ENCODE data around the gene PDE1A.

DNA sequence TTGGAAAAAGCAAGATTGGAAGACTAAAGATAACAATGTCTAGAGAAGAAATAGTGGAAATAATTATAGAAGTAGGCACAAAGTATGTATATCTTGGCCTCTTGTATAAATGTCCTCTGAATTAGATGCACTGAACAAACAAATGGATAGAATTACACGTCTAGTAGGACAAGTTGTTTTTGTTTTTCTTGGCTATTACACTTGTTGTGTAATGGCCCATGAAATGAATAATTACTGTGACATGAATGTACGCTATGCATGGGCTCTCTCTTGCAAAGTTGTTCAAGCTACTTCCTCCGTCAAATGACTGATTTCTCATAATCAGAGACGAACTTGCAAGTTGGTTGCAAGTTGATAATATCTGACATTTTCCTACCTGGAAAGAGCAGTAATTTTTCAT, 126.2 kb downstream of the PDE1A start:
- TF ChIP-seq, protein P1, sequence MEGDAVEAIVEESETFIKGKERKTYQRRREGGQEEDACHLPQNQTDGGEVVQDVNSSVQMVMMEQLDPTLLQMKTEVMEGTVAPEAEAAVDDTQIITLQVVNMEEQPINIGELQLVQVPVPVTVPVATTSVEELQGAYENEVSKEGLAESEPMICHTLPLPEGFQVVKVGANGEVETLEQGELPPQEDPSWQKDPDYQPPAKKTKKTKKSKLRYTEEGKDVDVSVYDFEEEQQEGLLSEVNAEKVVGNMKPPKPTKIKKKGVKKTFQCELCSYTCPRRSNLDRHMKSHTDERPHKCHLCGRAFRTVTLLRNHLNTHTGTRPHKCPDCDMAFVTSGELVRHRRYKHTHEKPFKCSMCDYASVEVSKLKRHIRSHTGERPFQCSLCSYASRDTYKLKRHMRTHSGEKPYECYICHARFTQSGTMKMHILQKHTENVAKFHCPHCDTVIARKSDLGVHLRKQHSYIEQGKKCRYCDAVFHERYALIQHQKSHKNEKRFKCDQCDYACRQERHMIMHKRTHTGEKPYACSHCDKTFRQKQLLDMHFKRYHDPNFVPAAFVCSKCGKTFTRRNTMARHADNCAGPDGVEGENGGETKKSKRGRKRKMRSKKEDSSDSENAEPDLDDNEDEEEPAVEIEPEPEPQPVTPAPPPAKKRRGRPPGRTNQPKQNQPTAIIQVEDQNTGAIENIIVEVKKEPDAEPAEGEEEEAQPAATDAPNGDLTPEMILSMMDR (IDR thresholded peaks at IDR 0.05) = no peak
- TF ChIP-seq POLR2A (IDR thresholded peaks at IDR 0.05) (no peak), POLR2AphosphoS5 (IDR thresholded peaks at IDR 0.05; ENCODE audit: insufficient read depth in 1 of 2, low read depth in 1 of 2) (no peak)
